Stimulated activated CD4-positive, alpha-beta T cell treated with anti-CD3 and anti-CD28 coated beads, Interleukin-1b, Interleukin-23, amount 100 ng/mL, for 24 hours (primary cell): ENCODE measurements around the gene MARCHF7.
"Not testable (repeated sequence)": the region's sequence is repeated elsewhere in the genome, so short reads cannot be mapped to it uniquely, and the experiment has no call there.

Experiments
- DNase-seq, 4 experiments: peaks; one replicate each; pipeline ENCODE4 v3.0.0-alpha.2; 2020; ENCODE audit warnings: low read depth in 4 of 4, low spot score in 1 of 4

MARCHF7 gene

GRCh38 chr2:159716409-159716808 is 4.1 kb downstream of the MARCHF7 start:
- not testable (repeated sequence) for DNase-seq

DNA sequence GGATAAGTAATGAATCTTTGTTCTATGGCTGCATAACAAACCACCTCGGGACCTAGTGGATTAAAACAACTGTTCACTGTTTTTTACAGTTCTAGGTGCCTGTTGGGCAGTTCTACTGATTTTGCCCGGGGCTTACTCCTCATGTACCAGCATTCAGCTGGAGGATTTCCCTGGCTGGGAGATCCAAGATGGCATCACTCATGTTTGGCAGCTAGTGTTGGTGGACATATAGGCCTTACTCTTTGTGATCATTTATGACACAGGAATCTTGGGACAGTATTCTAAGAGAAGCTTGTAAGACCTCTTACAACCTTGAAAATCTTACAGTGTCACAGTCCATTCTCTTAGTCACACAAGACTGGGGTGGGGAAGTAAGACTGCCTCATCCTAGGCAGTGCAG is 4.6 kb downstream of the MARCHF7 start:
- DNase-seq: no peak

DNA sequence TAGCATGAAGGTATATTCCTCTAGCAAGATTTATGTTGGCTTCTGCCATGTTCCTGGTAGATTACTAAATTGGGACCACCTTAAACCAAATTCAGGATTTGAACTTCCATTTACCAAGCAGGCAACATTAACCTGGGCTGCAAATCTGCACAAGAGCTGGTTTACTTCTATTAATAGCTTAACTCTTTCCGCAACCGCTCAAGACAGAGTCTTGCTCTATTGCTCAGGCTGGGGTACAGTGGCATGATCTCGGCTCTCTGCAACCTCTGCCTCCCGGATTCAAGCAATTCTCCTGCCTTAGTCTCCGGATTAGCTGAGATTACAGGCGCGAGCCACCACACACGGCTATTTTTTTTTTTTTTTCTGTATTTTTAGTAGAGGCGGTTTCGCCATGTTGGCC is 8.4 kb downstream of the MARCHF7 start:
- no peak for DNase-seq

GRCh38 chr2:159722580-159722979 is 10.3 kb downstream of the MARCHF7 start:
- no peak for DNase-seq

DNA sequence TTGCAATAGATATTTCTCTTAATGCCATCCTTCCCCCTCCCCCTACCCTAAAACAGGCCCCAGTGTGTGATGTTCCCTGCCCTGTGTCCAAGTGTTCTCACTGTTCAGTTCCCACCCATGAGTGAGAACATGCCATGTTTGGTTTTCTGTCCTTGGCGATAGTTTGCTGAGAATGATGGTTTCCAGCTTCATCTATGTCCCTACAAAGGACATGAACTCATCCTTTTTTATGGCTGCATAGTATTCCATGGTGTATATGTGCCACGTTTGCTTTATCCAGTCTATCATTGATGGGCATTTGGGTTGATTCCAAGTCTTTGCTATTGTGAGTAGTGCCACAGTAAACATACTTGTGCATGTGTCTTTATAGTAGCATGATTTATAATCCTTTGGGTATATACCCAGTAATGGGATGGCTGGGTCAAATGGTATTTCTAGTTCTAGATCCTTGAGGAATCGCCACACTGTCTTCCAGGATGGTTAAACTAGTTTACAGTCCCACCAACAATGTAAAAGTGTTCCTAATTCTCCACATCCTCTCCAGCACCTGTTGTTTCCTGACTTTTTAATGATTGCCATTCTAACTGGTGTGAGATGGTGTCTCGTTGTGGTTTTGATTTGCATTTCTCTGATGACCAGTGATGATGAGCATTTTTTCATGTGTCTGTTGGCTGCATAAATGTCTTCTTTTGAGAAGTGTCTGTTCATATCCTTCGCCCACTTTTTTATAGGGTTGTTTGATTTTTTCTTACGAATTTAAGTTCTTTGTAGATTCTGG is 12.7 kb downstream of the MARCHF7 start:
- not testable (repeated sequence) for DNase-seq

GRCh38 chr2:159725713-159726112 is 13.4 kb downstream of the MARCHF7 start:
- no peak for DNase-seq

- no peak for DNase-seq
These were observed 16.3 kb downstream of the MARCHF7 start for GRCh38 chr2:159728629-159729028.

DNA sequence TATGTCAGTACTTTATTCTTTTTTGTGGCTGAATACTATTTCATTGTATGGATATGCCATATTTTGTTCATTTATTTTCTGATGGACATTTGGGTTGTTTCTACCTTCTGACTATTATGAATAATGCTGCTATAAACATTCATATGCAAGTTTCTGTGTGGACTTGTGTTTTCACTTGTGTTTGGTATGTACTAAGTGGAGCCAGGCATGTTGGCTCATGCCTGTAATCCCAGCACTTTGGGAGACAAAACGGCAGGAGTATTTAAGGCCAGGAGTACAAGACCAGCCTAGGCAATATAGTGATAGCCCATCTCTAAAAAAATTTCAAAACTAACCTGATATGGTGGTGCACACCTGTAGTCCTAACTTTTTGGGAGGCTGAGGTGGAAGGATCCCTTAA is 23.3 kb downstream of the MARCHF7 start:
- DNase-seq: no peak

- DNase-seq: no peak
These were observed 23.7 kb downstream of the MARCHF7 start for GRCh38 chr2:159736048-159736447.

DNA sequence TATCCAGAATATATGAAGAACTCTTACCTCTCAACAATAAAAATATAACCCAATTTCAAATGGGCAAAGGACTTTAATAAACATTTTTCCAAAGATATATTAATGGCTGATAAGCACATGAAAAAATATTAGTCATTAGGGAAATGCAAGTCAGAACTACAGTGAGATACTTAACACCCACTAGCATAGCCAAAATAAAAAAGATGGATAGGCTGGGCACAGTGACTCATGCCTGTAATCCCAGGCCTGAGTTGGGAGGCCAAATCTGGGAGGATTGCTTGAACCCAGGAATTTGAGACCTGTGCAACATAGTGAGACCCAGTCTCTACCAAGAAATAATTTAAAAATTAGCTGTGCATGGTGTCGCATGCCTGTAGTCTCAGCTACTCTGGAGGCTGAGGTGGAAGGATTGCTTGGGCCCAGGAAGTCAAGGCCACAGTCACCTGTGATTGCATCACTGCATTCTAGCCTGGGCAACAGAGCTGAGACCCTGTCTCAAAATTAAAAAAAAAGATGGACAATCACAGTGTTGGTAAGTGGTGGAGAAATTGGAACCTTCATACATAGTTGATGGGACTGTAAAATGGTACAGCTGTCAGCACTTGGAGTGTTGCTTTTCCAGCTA is 25.1 kb downstream of the MARCHF7 start:
- DNase-seq: no peak

DNA sequence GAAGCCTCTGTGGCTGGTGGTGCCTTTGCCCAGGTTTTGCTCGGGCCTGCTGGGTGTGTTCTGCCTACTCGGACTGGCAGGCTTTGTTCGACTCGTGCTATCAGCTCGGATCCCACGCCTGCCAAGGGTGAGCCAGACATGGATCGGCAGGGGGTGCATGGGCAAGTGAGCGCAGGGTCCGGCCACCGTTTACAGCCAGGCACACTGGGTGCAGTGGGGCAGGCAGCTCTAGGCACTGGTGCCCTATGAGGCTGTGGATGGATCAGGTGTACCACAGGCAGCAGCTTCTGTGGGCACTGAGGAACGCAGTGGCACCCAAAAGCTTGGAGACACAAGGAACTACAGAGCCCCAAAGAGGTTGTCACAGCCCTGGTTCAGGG is 25.6 kb downstream of the MARCHF7 start:
- no peak for DNase-seq

DNA sequence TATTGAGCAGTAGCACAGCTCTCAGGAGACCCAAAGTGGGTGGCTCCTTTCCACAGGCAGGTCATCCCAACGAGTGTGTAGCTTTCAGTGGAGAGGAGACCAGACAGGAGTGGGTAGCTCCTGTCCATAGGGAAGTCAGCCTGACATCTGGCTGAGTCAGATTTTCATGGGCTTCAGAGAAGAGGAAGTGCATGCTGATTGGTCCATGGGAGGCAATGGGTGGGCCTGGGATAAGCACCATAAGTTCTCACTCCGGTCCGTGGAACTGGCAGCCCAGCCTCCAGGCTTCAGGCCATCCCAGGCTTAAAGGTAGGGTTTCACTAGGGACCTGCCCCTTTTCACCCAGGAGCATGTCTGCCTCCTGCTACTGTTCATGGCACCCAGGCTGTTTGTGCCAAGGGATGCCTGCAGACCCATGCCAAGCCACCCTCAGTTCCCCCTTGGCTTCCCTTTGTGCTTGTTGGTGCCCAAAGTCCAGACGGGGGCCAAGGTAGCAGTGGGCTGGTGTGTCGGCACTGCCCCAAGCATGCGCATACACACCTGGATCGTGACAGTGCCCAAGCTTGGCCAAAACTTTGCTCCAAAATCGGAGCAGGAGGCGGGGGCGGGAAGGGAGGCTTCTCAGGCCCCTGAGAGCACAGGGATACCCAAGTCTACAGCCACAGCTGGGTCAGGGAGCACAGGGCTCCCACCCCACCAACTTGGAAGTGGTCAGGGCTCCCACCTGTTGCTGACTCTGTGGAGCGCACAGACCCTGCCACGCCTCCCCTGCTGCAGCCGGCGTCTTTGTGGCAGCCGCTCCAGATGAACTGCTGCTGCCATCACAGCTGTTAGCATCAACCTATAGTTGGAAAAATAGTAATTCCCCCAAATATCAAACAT is 26.4 kb downstream of the MARCHF7 start:
- DNase-seq: no peak

DNA sequence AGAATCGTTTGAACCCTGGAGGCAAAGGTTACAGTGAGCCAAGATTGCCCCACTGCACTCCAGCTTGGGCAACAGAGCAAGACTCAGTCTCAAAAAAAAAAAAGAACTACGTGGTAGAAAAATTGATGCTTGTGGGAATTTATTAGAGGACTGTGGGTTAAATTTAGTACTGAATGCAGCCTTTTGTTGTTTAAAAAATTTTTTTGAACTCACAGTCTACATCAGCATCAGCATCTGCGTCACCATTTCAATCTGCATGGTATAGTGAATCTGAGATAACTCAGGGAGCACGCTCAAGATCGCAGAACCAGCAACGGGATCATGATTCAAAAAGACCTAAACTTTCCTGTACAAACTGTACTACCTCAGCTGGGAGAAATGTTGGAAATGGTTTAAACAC is 30.5 kb downstream of the MARCHF7 start:
- DNase-seq: no peak

GRCh38 chr2:159744363-159744762 is 32.1 kb downstream of the MARCHF7 start:
- DNase-seq: no peak

DNA sequence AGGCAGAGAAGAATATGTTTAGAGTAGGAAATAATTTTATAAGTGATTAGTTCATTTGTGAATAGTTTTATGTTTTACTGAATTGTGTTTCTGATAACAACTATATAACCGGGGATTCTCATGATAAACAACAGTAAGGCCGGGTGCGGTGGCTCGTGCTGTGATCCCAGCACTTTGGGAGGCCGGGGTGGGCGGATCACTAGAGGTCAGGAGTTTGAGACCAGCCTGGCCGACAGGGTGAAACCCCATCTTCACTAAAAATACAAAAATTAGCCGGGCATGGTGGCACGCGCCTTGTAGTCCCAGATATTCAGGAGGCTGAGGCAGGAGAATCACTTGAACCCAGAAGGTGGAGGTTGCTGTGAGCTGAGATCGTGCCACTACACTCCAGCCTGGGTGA is 32.9 kb downstream of the MARCHF7 start:
- DNase-seq: not testable (repeated sequence)

DNA sequence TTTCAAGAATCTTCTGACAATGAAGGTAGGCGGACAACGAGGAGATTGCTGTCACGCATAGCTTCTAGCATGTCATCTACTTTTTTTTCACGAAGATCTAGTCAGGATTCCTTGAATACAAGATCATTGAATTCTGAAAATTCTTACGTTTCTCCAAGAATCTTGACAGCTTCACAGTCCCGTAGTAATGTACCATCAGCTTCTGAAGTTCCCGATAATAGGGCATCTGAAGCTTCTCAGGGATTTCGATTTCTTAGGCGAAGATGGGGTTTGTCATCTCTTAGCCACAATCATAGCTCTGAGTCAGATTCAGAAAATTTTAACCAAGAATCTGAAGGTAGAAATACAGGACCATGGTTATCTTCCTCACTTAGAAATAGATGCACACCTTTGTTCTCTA is 35.8 kb downstream of the MARCHF7 start:
- DNase-seq: no peak

DNA sequence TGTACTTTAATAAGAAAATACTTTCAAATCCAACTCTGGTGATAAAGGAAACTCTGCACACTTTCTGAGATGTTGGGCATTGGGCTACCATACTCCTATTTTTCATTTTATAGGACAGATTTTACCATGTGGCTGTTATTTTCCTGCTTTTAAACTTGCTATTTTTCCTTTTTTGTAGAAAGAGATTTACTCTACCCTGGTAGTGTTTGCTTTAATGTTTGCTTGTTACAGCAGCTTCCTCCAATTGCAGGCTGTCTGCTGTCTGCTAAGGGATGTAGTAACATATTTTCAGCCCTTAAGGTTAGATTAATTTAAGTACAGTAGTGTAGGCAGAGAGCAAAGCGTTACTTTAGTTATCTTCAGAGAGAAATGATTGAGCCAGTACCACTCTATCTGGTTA is 38.6 kb downstream of the MARCHF7 start:
- no peak for DNase-seq

DNA sequence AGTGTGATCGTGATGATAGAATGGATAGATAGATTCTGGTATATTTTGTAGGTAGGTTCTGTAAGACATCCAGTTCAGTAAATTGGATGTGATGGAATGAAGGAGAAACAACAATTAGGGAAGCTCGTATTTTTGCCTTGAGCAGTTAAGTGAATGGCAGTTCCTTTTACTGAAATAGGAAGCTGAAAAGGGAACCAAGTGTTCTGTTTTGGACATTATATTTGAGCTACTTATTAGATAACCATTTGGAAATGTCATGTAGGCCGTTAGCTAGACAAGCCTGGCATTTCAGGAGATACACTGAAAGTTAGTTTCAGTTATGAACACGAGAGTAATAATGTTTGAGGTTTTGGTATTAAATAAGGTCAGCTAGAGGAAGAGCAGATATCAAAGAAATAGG is 41.5 kb downstream of the MARCHF7 start:
- no peak for DNase-seq

DNA sequence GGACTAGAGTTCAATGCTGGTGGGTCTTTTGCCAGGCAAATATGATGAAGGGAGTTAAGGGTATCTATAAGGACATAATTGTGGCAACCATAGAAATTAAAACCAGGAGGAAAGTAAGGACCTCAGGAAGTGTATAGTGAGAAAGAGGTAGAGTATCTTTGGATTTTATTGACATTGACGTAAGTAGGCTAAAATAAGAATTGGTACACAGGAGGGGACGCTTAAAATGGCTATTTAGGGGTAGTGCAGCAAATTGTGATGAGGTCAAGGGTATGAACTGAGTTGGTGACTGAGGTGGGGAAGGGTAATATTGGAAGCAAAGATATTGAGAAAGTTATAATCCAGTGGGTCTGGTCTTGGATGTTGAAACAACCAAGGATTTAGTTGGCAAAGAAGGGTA is 42.7 kb downstream of the MARCHF7 start:
- DNase-seq: no peak

DNA sequence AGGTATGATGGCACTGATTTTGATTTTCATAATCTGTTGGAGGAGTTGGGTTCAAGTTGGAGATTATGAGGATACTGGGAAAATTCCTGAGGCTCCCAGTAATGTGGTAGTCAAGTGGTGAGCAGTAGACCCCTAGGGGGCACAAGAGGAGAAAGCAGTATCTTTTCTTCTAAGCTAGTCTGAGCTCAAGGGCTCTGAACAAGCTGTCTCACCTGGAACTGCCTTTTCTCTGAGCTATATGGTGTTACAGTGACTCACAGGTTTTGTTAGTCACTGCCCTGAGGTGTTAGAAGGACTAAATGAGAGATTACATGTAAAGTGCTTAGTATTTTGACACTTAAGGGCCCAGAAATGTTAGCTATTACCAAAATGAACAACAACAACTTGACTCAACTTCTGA is 43.5 kb downstream of the MARCHF7 start:
- DNase-seq: no peak

DNA sequence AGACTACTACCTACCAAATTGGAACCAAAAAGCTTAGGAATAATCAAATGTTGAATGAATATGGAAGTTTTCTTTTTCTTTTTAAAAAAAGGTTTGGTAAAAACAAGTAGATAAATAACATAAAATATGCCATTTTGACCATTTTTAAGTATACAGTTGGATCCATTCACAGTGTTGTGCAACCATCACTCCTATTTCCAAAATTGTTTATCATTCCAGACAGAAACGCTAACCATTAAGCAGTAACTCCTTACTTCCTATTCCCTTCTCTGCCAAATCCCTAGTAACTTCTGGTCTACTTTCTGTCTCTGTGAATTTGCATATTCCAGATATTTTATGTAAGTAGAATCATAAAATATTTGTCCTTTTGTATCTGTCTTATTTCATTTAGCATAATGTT is 45.9 kb downstream of the MARCHF7 start:
- DNase-seq: no peak

GRCh38 chr2:159758686-159759085 is 46.4 kb downstream of the MARCHF7 start:
- DNase-seq: no peak
